Calu3 (cell line): ENCODE results near the gene CLUH. TPM values are rescaled to one million over a fixed set of nuclear protein-coding genes. Genes with fewer than 3 reads are reported as not detected.
A peak's percentile ranks its signal among the peaks of the same experiment; 100 is the strongest.

Source experiments
- BruUV-seq: library from RNA; stranded (reverse); fragments of 400-500 nt; replicated peaks from 2 replicates; lab custom pipeline; 2021; lab: Mats Ljungman, UMichigan
- CTCF ChIA-PET: fragments of 300-600 bp; sonication (Branson Sonifier 250); formaldehyde crosslinking; loops from one replicate; lab custom pipeline; 2022; ENCODE audit warnings: antibody characterized with exemption; lab: Charles Lee
- DNase-seq: peaks from one replicate; pipeline ENCODE4 v3.0.0; 2022
- H3K27ac Mint-ChIP-seq: one replicate; pipeline ENCODE4 v1.8.0; 2022; ENCODE audit warnings: mixed read lengths; ENCODE audit not compliant: unreplicated experiment
- H3K27me3 Mint-ChIP-seq: one replicate; pipeline ENCODE4 v1.8.0; 2022; ENCODE audit warnings: mixed read lengths; ENCODE audit not compliant: unreplicated experiment
- H3K36me3 Mint-ChIP-seq: one replicate; pipeline ENCODE4 v1.8.0; 2022; ENCODE audit warnings: mild to moderate bottlenecking, moderate library complexity, mixed read lengths; ENCODE audit not compliant: insufficient read depth, unreplicated experiment
- H3K4me1 Mint-ChIP-seq: one replicate; pipeline ENCODE4 v1.8.0; 2022; ENCODE audit warnings: mild to moderate bottlenecking, low read depth, mixed read lengths; ENCODE audit not compliant: unreplicated experiment
- H3K4me3 Mint-ChIP-seq: one replicate; pipeline ENCODE4 v1.8.0; 2022; ENCODE audit warnings: mild to moderate bottlenecking, low read depth, moderate library complexity, mixed read lengths; ENCODE audit not compliant: unreplicated experiment
- H3K9me3 Mint-ChIP-seq: one replicate; pipeline ENCODE4 v1.8.0; 2022; ENCODE audit warnings: low read depth, mixed read lengths; ENCODE audit not compliant: unreplicated experiment
- intact Hi-C: fragments of 100-400 bp; cut with micrococcal nuclease; formaldehyde crosslinking; loops from one replicate; pipeline ENCODE4 v1.10.0; 2022; ENCODE audit not compliant: unreplicated experiment
- total RNA-seq: library from RNA; stranded (reverse); gene quantifications from 2 replicates; pipeline ENCODE4 v1.2.3, GENCODE V29; 2022
- TF ChIP-seq, protein P1 (sequence below): fragments of 200-600 bp; IDR thresholded peaks from one replicate; pipeline ENCODE4 v1.8.0; 2022; ENCODE audit warnings: antibody characterized with exemption; ENCODE audit not compliant: unreplicated experiment

Gene CLUH
- total RNA-seq, 1 experiment from 2014 or later: 103 TPM

DNA sequence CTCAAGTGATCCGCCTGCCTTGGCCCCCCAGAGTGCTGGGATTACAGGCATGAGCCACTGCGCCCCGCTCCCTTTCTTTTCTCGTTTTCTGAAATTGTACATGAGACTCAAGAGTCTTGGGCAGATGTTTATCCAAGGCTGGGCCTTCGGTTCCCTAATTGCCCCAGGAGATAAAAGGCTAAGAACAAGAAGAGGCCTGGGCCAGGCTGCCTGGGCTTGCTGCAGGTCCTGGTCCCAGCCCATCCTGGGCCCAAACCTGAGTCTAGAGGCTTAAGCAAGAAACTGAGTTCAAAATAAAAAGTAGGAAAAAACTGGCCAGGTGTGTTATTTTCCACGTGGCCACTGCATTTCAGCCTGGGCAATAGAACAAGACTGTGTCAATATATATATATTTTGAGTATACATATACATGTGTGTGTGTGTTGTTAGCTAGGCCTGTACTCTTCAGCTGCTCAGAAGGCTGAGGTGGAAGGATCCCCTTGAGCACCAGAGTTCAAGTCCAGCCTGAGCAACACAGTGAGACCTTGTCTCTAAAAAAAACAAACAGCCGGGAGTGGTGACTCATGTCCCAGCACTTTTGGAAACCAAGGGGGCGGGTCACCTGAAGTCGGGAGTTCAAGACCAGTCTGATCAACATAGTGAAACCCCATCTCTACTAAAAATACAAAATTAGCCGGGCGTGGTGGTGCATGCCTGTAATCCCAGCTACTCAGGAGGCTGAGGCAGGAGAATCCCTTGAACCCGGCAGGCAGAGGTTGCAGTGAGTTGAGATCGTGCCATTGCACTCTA is 6.8 kb upstream of the CLUH start:
- no peaks in the 10 kb centered on the region for H3K9me3 Mint-ChIP-seq

DNA sequence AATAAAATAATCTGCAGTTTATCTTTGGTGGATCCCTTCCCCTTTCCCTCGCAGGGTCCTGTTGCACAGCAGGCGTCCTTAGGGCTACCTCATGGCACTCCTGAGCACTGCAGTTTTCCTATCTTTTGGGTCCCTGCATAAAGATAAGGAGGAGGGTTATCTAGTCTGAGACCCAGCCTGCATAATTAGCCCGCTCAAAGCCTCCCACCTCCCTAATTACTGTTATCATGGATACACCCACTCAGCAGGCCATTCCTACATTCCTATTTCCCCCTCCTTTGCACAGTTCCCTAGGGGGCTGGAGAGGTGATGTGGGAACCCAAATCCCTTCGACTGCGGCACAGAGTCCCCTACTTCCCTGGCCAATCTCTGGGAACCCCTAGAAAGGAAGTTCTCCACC is 5.1 kb upstream of the CLUH start:
- Mint-ChIP-seq H3K4me3 (no peak overlapping the region), H3K36me3 (peaks cover 8% of the 10 kb centered on the region), H3K9me3 (no peaks in the 10 kb centered on the region), H3K27me3 (peaks cover 4% of the 10 kb centered on the region), H3K27ac (no peak overlapping the region), H3K4me1 (peaks cover 9% of the 10 kb centered on the region)
- intact Hi-C loops: no loop called here
- no peak for DNase-seq
- no TSS peak for BruUV-seq
- TF ChIP-seq, protein P1, sequence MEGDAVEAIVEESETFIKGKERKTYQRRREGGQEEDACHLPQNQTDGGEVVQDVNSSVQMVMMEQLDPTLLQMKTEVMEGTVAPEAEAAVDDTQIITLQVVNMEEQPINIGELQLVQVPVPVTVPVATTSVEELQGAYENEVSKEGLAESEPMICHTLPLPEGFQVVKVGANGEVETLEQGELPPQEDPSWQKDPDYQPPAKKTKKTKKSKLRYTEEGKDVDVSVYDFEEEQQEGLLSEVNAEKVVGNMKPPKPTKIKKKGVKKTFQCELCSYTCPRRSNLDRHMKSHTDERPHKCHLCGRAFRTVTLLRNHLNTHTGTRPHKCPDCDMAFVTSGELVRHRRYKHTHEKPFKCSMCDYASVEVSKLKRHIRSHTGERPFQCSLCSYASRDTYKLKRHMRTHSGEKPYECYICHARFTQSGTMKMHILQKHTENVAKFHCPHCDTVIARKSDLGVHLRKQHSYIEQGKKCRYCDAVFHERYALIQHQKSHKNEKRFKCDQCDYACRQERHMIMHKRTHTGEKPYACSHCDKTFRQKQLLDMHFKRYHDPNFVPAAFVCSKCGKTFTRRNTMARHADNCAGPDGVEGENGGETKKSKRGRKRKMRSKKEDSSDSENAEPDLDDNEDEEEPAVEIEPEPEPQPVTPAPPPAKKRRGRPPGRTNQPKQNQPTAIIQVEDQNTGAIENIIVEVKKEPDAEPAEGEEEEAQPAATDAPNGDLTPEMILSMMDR: no peak
- CTCF ChIA-PET: no interaction called here

More for the DNA sequence above, 6.8 kb upstream of the CLUH start:
- intact Hi-C loops: no loop called here
- Mint-ChIP-seq H3K4me1 (no peaks in the 10 kb centered on the region), H3K27ac (no peak overlapping the region), H3K36me3 (no peaks in the 10 kb centered on the region), H3K27me3 (peaks cover 14% of the 10 kb centered on the region), H3K4me3 (no peak overlapping the region)
- DNase-seq: no peak
- no TSS peak for BruUV-seq
- TF ChIP-seq, protein P1: no peak
- CTCF ChIA-PET: no interaction called here

DNA sequence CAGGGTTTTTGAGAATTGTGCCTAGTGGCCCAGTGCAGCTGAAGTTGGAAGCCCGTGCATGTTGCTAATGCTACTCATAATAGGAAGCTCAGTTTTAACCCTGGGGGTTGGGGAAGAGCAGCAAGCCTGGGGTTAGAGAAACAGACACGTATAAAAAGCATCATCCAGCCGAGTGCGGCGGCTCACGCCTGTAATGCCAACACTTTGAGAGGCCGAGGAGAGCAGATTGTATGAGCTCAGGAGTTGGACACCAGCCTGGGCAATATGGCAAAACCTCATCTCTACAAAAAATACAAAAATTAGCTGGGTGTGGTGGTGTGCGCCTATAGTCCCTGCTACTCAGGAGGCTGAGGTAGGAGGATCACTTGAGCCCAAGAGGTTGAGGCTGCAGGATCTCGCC is 2.3 kb upstream of the CLUH start:
- Mint-ChIP-seq H3K4me3 (no peak overlapping the region), H3K27ac (no peak overlapping the region), H3K36me3 (peaks cover 36% of the 10 kb centered on the region), H3K27me3 (no peaks in the 10 kb centered on the region), H3K4me1 (peaks cover 21% of the 10 kb centered on the region), H3K9me3 (no peaks in the 10 kb centered on the region)
- DNase-seq: no peak
- CTCF ChIA-PET: interaction anchor here (0.6 kb wide), 1 partner anchor 12 kb away, joined by 3 read pairs; no protein-coding TSS in a partner anchor
- intact Hi-C loops: no loop called here
- no TSS peak for BruUV-seq
- TF ChIP-seq, protein P1: no peak

DNA sequence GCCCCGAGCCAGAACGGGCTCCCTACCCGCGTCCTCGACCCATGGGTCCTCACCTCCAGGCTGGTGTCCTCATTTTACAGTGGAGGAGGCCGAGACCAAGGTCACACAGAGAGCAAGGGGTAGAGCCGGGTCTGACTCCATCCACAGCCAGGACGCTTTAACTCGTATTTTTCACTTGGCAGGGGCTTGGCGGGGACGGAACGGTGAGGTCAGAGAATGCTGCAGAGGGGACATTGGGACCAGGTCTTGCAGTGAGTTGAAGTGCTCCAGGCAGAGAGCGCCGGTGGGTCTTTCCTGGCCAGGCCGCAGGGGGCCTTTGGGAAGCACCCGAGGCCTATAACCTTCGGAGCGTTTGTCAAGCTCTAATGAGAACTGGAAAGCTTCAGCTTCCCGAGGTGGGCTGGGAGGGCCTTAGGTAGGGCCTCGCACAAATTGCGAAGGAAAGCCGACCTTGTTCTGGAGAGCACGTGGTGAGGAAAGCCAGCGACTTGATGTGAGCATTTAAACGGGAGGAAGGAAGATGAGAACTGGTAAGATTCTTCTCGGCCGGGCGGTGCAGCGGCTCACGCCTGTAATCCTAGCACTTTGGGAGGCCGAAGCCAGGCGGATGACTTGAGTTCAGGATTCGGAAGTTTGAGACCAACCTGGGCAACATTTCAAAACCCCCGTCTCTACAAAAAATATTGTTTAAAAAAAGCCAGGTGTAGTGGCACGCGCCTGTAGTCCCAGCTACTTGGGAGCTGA is 908 bp upstream of the CLUH start:
- intact Hi-C loops: no loop called here
- TSS peak; percentile 65 for BruUV-seq
- H3K4me3 Mint-ChIP-seq: peak overlapping the region; percentile 96
- peaks cover 44% of the 10 kb centered on the region for H3K36me3 Mint-ChIP-seq
- H3K9me3 Mint-ChIP-seq: no peaks in the 10 kb centered on the region
- TF ChIP-seq, protein P1: no peak
- peaks cover 21% of the 10 kb centered on the region for H3K4me1 Mint-ChIP-seq
- DNase-seq: no peak
- H3K27me3 Mint-ChIP-seq: no peaks in the 10 kb centered on the region
- CTCF ChIA-PET: no interaction called here
- peak overlapping the region; percentile 63 for H3K27ac Mint-ChIP-seq
